GM18517 (cell line): Measurements from ENCODE around the gene PKNOX2.

ENCODE experiments used
- ATAC-seq: cut with Tn5 transposase; IDR thresholded peaks from one replicate; pipeline ENCODE4 v1.9.1; 2021; ENCODE audit warnings: mild to moderate bottlenecking, moderate library complexity; ENCODE audit not compliant: unreplicated experiment

Gene PKNOX2

GRCh38 chr11:125373426-125374391, 209.2 kb downstream of the PKNOX2 start:
- ATAC-seq: no peak

GRCh38 chr11:125374398-125374797, 209.8 kb downstream of the PKNOX2 start:
- no peak for ATAC-seq

GRCh38 chr11:125375146-125375545, 210.6 kb downstream of the PKNOX2 start:
- no peak for ATAC-seq

- ATAC-seq: no peak
Measured at GRCh38 chr11:125376117-125376516, 211.6 kb downstream of the PKNOX2 start.

GRCh38 chr11:125376856-125377255, 212.3 kb downstream of the PKNOX2 start:
- ATAC-seq: no peak

GRCh38 chr11:125378083-125378482, 213.5 kb downstream of the PKNOX2 start:
- ATAC-seq: no peak

GRCh38 chr11:125378571-125378970, 214.0 kb downstream of the PKNOX2 start:
- no peak for ATAC-seq

- no peak for ATAC-seq
Measured at GRCh38 chr11:125379565-125379964, 215.0 kb downstream of the PKNOX2 start.

- no peak for ATAC-seq
Measured at GRCh38 chr11:125379981-125380380, 215.4 kb downstream of the PKNOX2 start.

GRCh38 chr11:125380756-125381445, 216.3 kb downstream of the PKNOX2 start:
- ATAC-seq: no peak

- no peak for ATAC-seq
Measured at GRCh38 chr11:125381499-125382044, 217.0 kb downstream of the PKNOX2 start.

GRCh38 chr11:125382314-125382791, 217.8 kb downstream of the PKNOX2 start:
- ATAC-seq: no peak

- no peak for ATAC-seq
Measured at GRCh38 chr11:125382822-125383221, 218.3 kb downstream of the PKNOX2 start.

- ATAC-seq: no peak
Measured at GRCh38 chr11:125384825-125385224, 220.3 kb downstream of the PKNOX2 start.

- ATAC-seq: no peak
Measured at GRCh38 chr11:125387901-125388300, 223.3 kb downstream of the PKNOX2 start.

GRCh38 chr11:125388611-125389010, 224.1 kb downstream of the PKNOX2 start:
- no peak for ATAC-seq

GRCh38 chr11:125389339-125390166, 225.0 kb downstream of the PKNOX2 start:
- ATAC-seq: no peak

GRCh38 chr11:125390946-125391345, 226.4 kb downstream of the PKNOX2 start:
- no peak for ATAC-seq

GRCh38 chr11:125393331-125393730, 228.8 kb downstream of the PKNOX2 start:
- no peak for ATAC-seq

GRCh38 chr11:125394296-125394695, 229.7 kb downstream of the PKNOX2 start:
- ATAC-seq: no peak

- no peak for ATAC-seq
Measured at GRCh38 chr11:125397421-125397820, 232.9 kb downstream of the PKNOX2 start.
